ENCODE measurements around the gene TRAF2.

TRAF2 gene

DNA sequence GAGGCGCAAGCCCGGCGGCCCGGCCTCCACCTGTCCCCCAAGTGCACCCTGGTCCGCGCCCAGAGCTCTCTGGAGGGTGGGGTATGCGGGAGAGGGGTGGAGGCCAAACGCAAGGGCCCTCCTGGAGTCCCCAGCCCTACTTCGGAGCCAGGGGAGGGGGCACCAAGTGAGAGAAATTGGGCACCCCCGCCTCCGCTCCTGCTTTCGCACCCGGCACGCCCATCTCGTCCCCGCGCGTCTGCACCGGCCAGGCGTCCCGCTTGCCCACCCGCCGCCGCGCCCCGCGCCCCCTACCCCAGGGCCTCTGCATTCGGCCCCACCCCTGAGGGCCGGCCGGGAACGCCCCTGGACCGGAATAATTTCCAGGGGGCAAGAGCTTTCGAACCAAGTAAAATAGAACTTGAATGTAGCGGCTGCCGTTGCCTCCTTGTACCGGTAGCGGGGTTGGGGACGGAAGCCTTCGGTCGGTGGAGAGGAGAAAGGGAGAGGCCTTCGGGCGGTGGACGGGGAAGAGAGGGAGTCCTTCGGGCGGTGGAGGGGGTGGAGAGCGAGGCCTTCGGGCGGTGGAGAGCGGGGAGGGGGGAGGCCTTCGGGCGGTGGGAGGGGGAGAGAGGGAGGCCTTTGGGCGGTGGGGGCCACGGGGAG, 37.8 kb upstream of the TRAF2 start:
- Histone ChIP-seq H3K4me1 (ENCODE audit: control insufficient read depth, insufficient read depth, low read length, unreplicated experiment) (peaks cover 3% of the 10 kb centered on the region), H3K36me3 (ENCODE audit: insufficient read depth, low read length) (no peaks in the 10 kb centered on the region), H3K27me3 (ENCODE audit: insufficient read depth, low read length) (peaks cover 9% of the 10 kb centered on the region; the same call in 1 of the 2 replicates), H3K79me2 (ENCODE audit: control insufficient read depth, insufficient read depth, low read length, unreplicated experiment) (no peaks in the 10 kb centered on the region), H3K4me3 (ENCODE audit: low read depth, low read length) (peak overlapping the region; percentile 91), H2AFZ (ENCODE audit: low read length, unreplicated experiment) (peak overlapping the region; percentile 24), H3K27ac (ENCODE audit: low read depth, low read length) (peak overlapping the region; percentile 86)

GRCh38 chr9:136849038-136849959, 37.0 kb upstream of the TRAF2 start, which contains the start of gene PHPT1:
Gene PHPT1 (plus strand): TSS chr9:136849409. CDS start chr9:136849431, 22 bp downstream.
- H3K36me3 ChIP-seq (ENCODE audit: insufficient read depth, low read length), result no peaks in the 10 kb centered on the region
- H3K27me3 ChIP-seq (ENCODE audit: insufficient read depth, low read length), result peaks cover 9% of the 10 kb centered on the region; the same call in 1 of the 2 replicates
- H3K27ac ChIP-seq (ENCODE audit: low read depth, low read length), result peak within 1 kb of the TSS; percentile 86
- peaks cover 3% of the 10 kb centered on the region for H3K4me1 ChIP-seq (ENCODE audit: control insufficient read depth, insufficient read depth, low read length, unreplicated experiment)
- no peaks in the 10 kb centered on the region for H3K79me2 ChIP-seq (ENCODE audit: control insufficient read depth, insufficient read depth, low read length, unreplicated experiment)
- peak within 1 kb of the TSS; percentile 91 for H3K4me3 ChIP-seq (ENCODE audit: low read depth, low read length)
- H2AFZ ChIP-seq (ENCODE audit: low read length, unreplicated experiment), result peak within 1 kb of the TSS; percentile 92

GRCh38 chr9:136849960-136850865, 36.1 kb upstream of the TRAF2 start:
- peaks cover 8% of the 10 kb centered on the region; the same call in 1 of the 2 replicates for H3K27me3 ChIP-seq (ENCODE audit: insufficient read depth, low read length)
- H3K4me3 ChIP-seq (ENCODE audit: low read depth, low read length), result peak overlapping the region; percentile 91
- peaks cover 3% of the 10 kb centered on the region for H3K4me1 ChIP-seq (ENCODE audit: control insufficient read depth, insufficient read depth, low read length, unreplicated experiment)
- no peaks in the 10 kb centered on the region for H3K79me2 ChIP-seq (ENCODE audit: control insufficient read depth, insufficient read depth, low read length, unreplicated experiment)
- H3K27ac ChIP-seq (ENCODE audit: low read depth, low read length), result peak overlapping the region; percentile 43
- no peak overlapping the region for H2AFZ ChIP-seq (ENCODE audit: low read length, unreplicated experiment)
- H3K36me3 ChIP-seq (ENCODE audit: insufficient read depth, low read length), result no peaks in the 10 kb centered on the region

- Histone ChIP-seq H3K4me3 (ENCODE audit: low read depth, low read length) (peak overlapping the region; percentile 91; the same call in 1 of the 2 replicates), H3K79me2 (ENCODE audit: control insufficient read depth, insufficient read depth, low read length, unreplicated experiment) (no peaks in the 10 kb centered on the region), H3K27ac (ENCODE audit: low read depth, low read length) (no peak overlapping the region), H3K4me1 (ENCODE audit: control insufficient read depth, insufficient read depth, low read length, unreplicated experiment) (peaks cover 3% of the 10 kb centered on the region), H3K36me3 (ENCODE audit: insufficient read depth, low read length) (no peaks in the 10 kb centered on the region), H3K27me3 (ENCODE audit: insufficient read depth, low read length) (no peaks in the 10 kb centered on the region; the same call in 1 of the 2 replicates), H2AFZ (ENCODE audit: low read length, unreplicated experiment) (no peak overlapping the region)
Measured at GRCh38 chr9:136850866-136851775, 35.2 kb upstream of the TRAF2 start.

GRCh38 chr9:136851941-136852663, 34.2 kb upstream of the TRAF2 start, which contains the start of gene MAMDC4:
Gene MAMDC4 (plus strand): TSS chr9:136852346. CDS start chr9:136852417, 71 bp downstream.
- Histone ChIP-seq H3K27me3 (ENCODE audit: insufficient read depth, low read length) (no peaks in the 10 kb centered on the region), H3K79me2 (ENCODE audit: control insufficient read depth, insufficient read depth, low read length, unreplicated experiment) (no peaks in the 10 kb centered on the region), H2AFZ (ENCODE audit: low read length, unreplicated experiment) (no peak within 1 kb of the TSS), H3K4me3 (ENCODE audit: low read depth, low read length) (no peak within 1 kb of the TSS), H3K36me3 (ENCODE audit: insufficient read depth, low read length) (no peaks in the 10 kb centered on the region), H3K4me1 (ENCODE audit: control insufficient read depth, insufficient read depth, low read length, unreplicated experiment) (peaks cover 3% of the 10 kb centered on the region), H3K27ac (ENCODE audit: low read depth, low read length) (no peak within 1 kb of the TSS)

GRCh38 chr9:136852664-136853595, 33.4 kb upstream of the TRAF2 start:
- H3K4me3 ChIP-seq (ENCODE audit: low read depth, low read length), result no peak overlapping the region
- no peak overlapping the region for H2AFZ ChIP-seq (ENCODE audit: low read length, unreplicated experiment)
- H3K4me1 ChIP-seq (ENCODE audit: control insufficient read depth, insufficient read depth, low read length, unreplicated experiment), result peaks cover 3% of the 10 kb centered on the region
- no peaks in the 10 kb centered on the region for H3K79me2 ChIP-seq (ENCODE audit: control insufficient read depth, insufficient read depth, low read length, unreplicated experiment)
- H3K27ac ChIP-seq (ENCODE audit: low read depth, low read length), result no peak overlapping the region
- no peaks in the 10 kb centered on the region for H3K36me3 ChIP-seq (ENCODE audit: insufficient read depth, low read length)
- no peaks in the 10 kb centered on the region for H3K27me3 ChIP-seq (ENCODE audit: insufficient read depth, low read length)

DNA sequence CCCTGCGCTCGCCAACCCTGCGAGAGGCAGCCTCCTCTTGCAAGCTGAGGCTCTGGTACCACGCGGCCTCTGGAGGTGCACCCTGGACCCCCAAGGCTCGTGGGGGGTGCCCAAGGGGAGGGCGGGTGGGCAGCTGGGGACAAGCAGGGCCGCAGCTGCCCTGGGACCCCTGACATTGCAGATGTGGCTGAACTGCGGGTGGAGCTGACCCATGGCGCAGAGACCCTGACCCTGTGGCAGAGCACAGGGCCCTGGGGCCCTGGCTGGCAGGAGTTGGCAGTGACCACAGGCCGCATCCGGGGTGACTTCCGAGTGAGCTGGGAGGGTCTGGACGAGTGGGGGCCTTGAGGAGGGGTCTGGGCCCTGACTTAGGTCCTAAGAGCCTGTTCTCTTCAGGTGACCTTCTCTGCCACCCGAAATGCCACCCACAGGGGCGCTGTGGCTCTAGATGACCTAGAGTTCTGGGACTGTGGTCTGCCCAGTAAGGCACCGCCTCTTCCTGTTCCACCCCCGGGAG, 32.7 kb upstream of the TRAF2 start:
- Histone ChIP-seq H3K4me1 (ENCODE audit: control insufficient read depth, insufficient read depth, low read length, unreplicated experiment) (peaks cover 4% of the 10 kb centered on the region), H2AFZ (ENCODE audit: low read length, unreplicated experiment) (no peak overlapping the region), H3K4me3 (ENCODE audit: low read depth, low read length) (no peak overlapping the region), H3K27ac (ENCODE audit: low read depth, low read length) (no peak overlapping the region), H3K79me2 (ENCODE audit: control insufficient read depth, insufficient read depth, low read length, unreplicated experiment) (no peaks in the 10 kb centered on the region), H3K27me3 (ENCODE audit: insufficient read depth, low read length) (no peaks in the 10 kb centered on the region), H3K36me3 (ENCODE audit: insufficient read depth, low read length) (no peaks in the 10 kb centered on the region)

GRCh38 chr9:136854113-136854841, 32.0 kb upstream of the TRAF2 start:
- no peaks in the 10 kb centered on the region for H3K36me3 ChIP-seq (ENCODE audit: insufficient read depth, low read length)
- no peaks in the 10 kb centered on the region for H3K79me2 ChIP-seq (ENCODE audit: control insufficient read depth, insufficient read depth, low read length, unreplicated experiment)
- H3K27ac ChIP-seq (ENCODE audit: low read depth, low read length), result no peak overlapping the region
- peaks cover 9% of the 10 kb centered on the region for H3K4me1 ChIP-seq (ENCODE audit: control insufficient read depth, insufficient read depth, low read length, unreplicated experiment)
- H2AFZ ChIP-seq (ENCODE audit: low read length, unreplicated experiment), result no peak overlapping the region
- H3K4me3 ChIP-seq (ENCODE audit: low read depth, low read length), result no peak overlapping the region
- H3K27me3 ChIP-seq (ENCODE audit: insufficient read depth, low read length), result no peaks in the 10 kb centered on the region

Data from ACC112 (cell line).